Gastroesophageal sphincter (tissue), 4 donors: ENCODE results near the gene GMPR2. TPM values are rescaled to one million over a fixed set of nuclear protein-coding genes. Genes with fewer than 3 reads are reported as not detected.

ENCODE experiments used
- ATAC-seq: fragments of 150-250 bp; one replicate; pipeline ENCODE4 v1.9.1; 2016; ENCODE audit warnings: mild to moderate bottlenecking, moderate library complexity
- H3K27ac ChIP-seq, 4 donors: fragments of 200-600 bp; sonication (generic) in 3 of 4; 1 replicate in 3 of 4; 2 replicates in 1 of 4; pipeline ENCODE4 v1.5.1; 2016 to 2019
- H3K27me3 ChIP-seq: fragments of 200-600 bp; sonication (generic); one replicate; pipeline ENCODE4 v1.5.1; 2019
- H3K36me3 ChIP-seq, 2 donors: fragments of 200-600 bp; sonication (generic); one replicate each; pipeline ENCODE4 v1.5.1; 2019; ENCODE audit warnings: control low read depth in 1 of 2
- H3K4me1 ChIP-seq, 3 donors: fragments of 200-600 bp; sonication (generic); 1 replicate in 2 of 3; 2 replicates in 1 of 3; pipeline ENCODE4 v1.5.1; 2016 to 2019; ENCODE audit warnings: control low read depth in 2 of 3
- H3K4me3 ChIP-seq, 2 donors: fragments of 200-600 bp; sonication (generic); one replicate each; pipeline ENCODE4 v1.5.1; 2019; ENCODE audit warnings: mild to moderate bottlenecking in 1 of 2, moderate library complexity in 1 of 2
- H3K9me3 ChIP-seq, 3 donors: fragments of 200-600 bp; sonication (generic); one replicate each; pipeline ENCODE4 v1.5.1; 2017 to 2019; ENCODE audit warnings: control low read depth in 2 of 3
- CTCF ChIP-seq, 4 experiments: fragments of 200-600 bp in 2 of 4; fragments of 450-650 bp in 2 of 4; sonication (generic) in 1 of 4; IDR thresholded peaks; one replicate each; pipeline ENCODE4 v1.5.1; 2017 to 2019; ENCODE audit warnings: antibody characterized with exemption in 4 of 4, mild to moderate bottlenecking in 2 of 4, moderate library complexity in 2 of 4
- EP300 ChIP-seq: sonication (generic); formaldehyde crosslinking; IDR thresholded peaks from one replicate; pipeline ENCODE4 v1.6.1; 2017; ENCODE audit warnings: antibody characterized with exemption, mild to moderate bottlenecking
- POLR2A ChIP-seq, 2 donors: fragments of 450-650 bp; IDR thresholded peaks; one replicate each; pipeline ENCODE4 v1.6.1; 2017; ENCODE audit warnings: antibody characterized with exemption in 2 of 2, mild to moderate bottlenecking in 2 of 2, moderate library complexity in 1 of 2
- POLR2AphosphoS5 ChIP-seq: sonication (generic); formaldehyde crosslinking; IDR thresholded peaks from one replicate; pipeline ENCODE4 v1.6.1; 2017; ENCODE audit warnings: antibody characterized with exemption
- WGBS, 2 donors: methylation state at CpG; one replicate each; pipeline ENCODE4 v1.1.5; 2018; ENCODE audit warnings: low coverage in 1 of 2; 5-methylcytosine and 5-hydroxymethylcytosine counted together
- total RNA-seq, 4 donors: library from RNA; depleted of rRNA; stranded (reverse); fragments of >200 nt; gene quantifications; one replicate each; pipeline ENCODE4 v1.1.0, GENCODE V29; 2016

GMPR2 gene
- total RNA-seq, 4 donors from 2014 or later = 46.0 to 70.5 (median 59.8) TPM

- no peaks in the 10 kb centered on the region for H3K27me3 ChIP-seq
- no peak overlapping the region for H3K4me3 ChIP-seq
- H3K4me1 ChIP-seq = peaks cover 0 to 9% (median 0%) of the 10 kb centered on the region in 3 donors
- no peaks in the 10 kb centered on the region for H3K9me3 ChIP-seq
- peaks cover 0 to 26% of the 10 kb centered on the region in 2 donors for H3K36me3 ChIP-seq
- TF ChIP-seq POLR2A (IDR thresholded peaks at IDR 0.05) (no peak), CTCF (IDR thresholded peaks at IDR 0.05) (no peak), POLR2AphosphoS5 (no peak), EP300 (no peak)
- no peak for ATAC-seq
- 43 to 60% methylated on average over 1 of the region's 4 CpGs for WGBS, 2 donors
- H3K27ac ChIP-seq = no peak overlapping the region
Measured at GRCh38 chr14:24256960-24257359, 24.2 kb downstream of the GMPR2 start.

GRCh38 chr14:24258119-24258518, 25.4 kb downstream of the GMPR2 start:
- no peak for ATAC-seq
- no peaks in the 10 kb centered on the region for H3K9me3 ChIP-seq
- 75 to 76% methylated on average over 4 to 5 of the region's 9 CpGs for WGBS, 2 donors
- H3K27ac ChIP-seq = no peak overlapping the region
- TF ChIP-seq POLR2AphosphoS5 (no peak), CTCF (IDR thresholded peaks at IDR 0.05) (no peak), EP300 (no peak), POLR2A (IDR thresholded peaks at IDR 0.05) (no peak)
- peaks cover 0 to 9% (median 0%) of the 10 kb centered on the region in 3 donors for H3K4me1 ChIP-seq
- H3K27me3 ChIP-seq = no peaks in the 10 kb centered on the region
- H3K4me3 ChIP-seq = no peak overlapping the region
- peaks cover 0 to 19% of the 10 kb centered on the region in 2 donors for H3K36me3 ChIP-seq

- H3K4me3 ChIP-seq = no peak overlapping the region
- WGBS, 2 donors = 86 to 91% methylated on average over 3 to 9 of the region's 18 CpGs
- no peaks in the 10 kb centered on the region for H3K9me3 ChIP-seq
- H3K27me3 ChIP-seq = no peaks in the 10 kb centered on the region
- ATAC-seq = no peak
- H3K27ac ChIP-seq = no peak overlapping the region
- peaks cover 0 to 13% of the 10 kb centered on the region in 2 donors for H3K36me3 ChIP-seq
- H3K4me1 ChIP-seq = peaks cover 0 to 9% (median 0%) of the 10 kb centered on the region in 3 donors
- TF ChIP-seq CTCF (IDR thresholded peaks at IDR 0.05) (no peak), POLR2AphosphoS5 (no peak), EP300 (no peak), POLR2A (IDR thresholded peaks at IDR 0.05) (no peak)
Measured at GRCh38 chr14:24258548-24259265, 26.0 kb downstream of the GMPR2 start.

- no peaks in the 10 kb centered on the region for H3K9me3 ChIP-seq
- ATAC-seq = no peak
- H3K4me1 ChIP-seq = peaks cover 0 to 9% (median 0%) of the 10 kb centered on the region in 3 donors
- H3K27me3 ChIP-seq = no peaks in the 10 kb centered on the region
- H3K27ac ChIP-seq = no peak overlapping the region
- TF ChIP-seq POLR2A (IDR thresholded peaks at IDR 0.05) (no peak), EP300 (no peak), CTCF (IDR thresholded peaks at IDR 0.05) (no peak), POLR2AphosphoS5 (no peak)
- peaks cover 0 to 9% of the 10 kb centered on the region in 2 donors for H3K36me3 ChIP-seq
- H3K4me3 ChIP-seq = no peak overlapping the region
- 90% methylated on average over 6 of the region's 16 CpGs; no CpG with 5 or more reads in 1 of the 2 donors for WGBS, 2 donors
Measured at GRCh38 chr14:24259282-24260025, 26.7 kb downstream of the GMPR2 start.
